Measurements from ENCODE around the gene FALEC. TPM values are rescaled to one million over a fixed set of nuclear protein-coding genes. Genes with fewer than 3 reads are reported as not detected.

Gene FALEC
- total and polyA plus RNA-seq, 10 donors = 0.20 to 1.9 (median 0.63) TPM; not detected in 6

GRCh38 chr1:150576794-150577556 lies 61.4 kb downstream of the FALEC start:
- H3K27me3 ChIP-seq (replicated peaks in 1 of 7) = no peaks in the 10 kb centered on the region
- no peaks in the 10 kb centered on the region for H3K9me3 ChIP-seq
- H3K4me1 ChIP-seq = peaks cover 46 to 77% (median 59%) of the 10 kb centered on the region in 6 donors
- intact Hi-C loops (cut with DNase I; ENCODE audit: low total_unique reads) = no loop called here
- peak overlapping the region; percentile 95 to 100 (median 100) for H3K27ac ChIP-seq
- DNase-seq = no peak
- peaks cover 0 to 65% (median 50%) of the 10 kb centered on the region in 6 donors for H3K36me3 ChIP-seq
- TF ChIP-seq CTCF (IDR thresholded peaks at IDR 0.05 in 8 of 11, conservative IDR thresholded peaks at IDR 0.05 in 3 of 11) = no peak
- TF ChIP-seq POLR2A (IDR thresholded peaks at IDR 0.05) = peak in 1 of 3 donors; percentile 18
- peak in 1 of 3 donors; percentile 76 for TF ChIP-seq POLR2AphosphoS5 (IDR thresholded peaks at IDR 0.05)
- peak overlapping the region; percentile 70 to 96 (median 84) for H3K4me3 ChIP-seq
- WGBS, 5 donors = 13 to 42% (median 28%) methylated on average over 2 of the region's 2 CpGs

DNA sequence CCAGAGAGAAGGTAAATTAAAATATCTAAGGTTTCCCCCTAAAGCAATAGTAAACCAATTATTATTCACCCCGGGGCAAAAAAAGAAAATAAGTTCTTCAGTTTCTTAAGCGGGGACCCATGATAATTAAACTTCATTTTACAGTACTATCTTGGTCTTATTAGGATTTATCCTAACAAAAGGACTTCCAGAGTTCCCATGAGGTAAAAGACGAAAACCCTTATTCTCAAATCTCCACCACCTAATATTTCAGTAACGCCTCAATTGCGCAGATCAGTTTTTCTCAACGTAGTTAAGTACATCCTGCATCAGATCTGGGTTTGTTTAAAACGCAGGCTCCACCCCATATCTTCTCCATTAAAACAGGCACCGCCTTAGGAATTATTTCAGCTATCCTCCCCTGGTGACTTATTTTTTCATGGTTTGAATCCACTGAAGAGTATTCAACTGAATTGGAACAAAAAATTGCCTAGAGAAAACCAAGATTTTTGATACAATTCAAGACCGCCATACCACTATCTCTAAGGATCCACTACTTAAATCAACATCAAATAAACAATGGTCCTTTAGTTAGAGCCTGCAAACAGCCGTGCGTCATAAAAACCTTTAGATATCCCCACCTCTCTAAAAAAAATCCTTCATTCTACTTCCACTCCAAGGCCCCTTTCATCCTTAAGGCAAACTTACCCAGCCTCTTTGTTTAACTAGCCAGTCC lies 62.2 kb downstream of the FALEC start:
- peak overlapping the region; percentile 95 to 100 (median 100) for H3K27ac ChIP-seq
- H3K4me3 ChIP-seq = peak overlapping the region; percentile 70 to 96 (median 84)
- H3K27me3 ChIP-seq (replicated peaks in 1 of 7) = no peaks in the 10 kb centered on the region
- no peaks in the 10 kb centered on the region for H3K9me3 ChIP-seq
- no peak for DNase-seq
- intact Hi-C loops (cut with DNase I; ENCODE audit: low total_unique reads) = no loop called here
- no peak for TF ChIP-seq CTCF (IDR thresholded peaks at IDR 0.05 in 8 of 11, conservative IDR thresholded peaks at IDR 0.05 in 3 of 11)
- TF ChIP-seq POLR2A (IDR thresholded peaks at IDR 0.05) = no peak
- no peak for TF ChIP-seq POLR2AphosphoS5 (IDR thresholded peaks at IDR 0.05)
- 2 to 5% (median 2%) methylated on average over 11 of the region's 11 CpGs for WGBS, 5 donors
- H3K36me3 ChIP-seq = peaks cover 0 to 58% (median 43%) of the 10 kb centered on the region in 6 donors
- H3K4me1 ChIP-seq = peaks cover 42 to 77% (median 59%) of the 10 kb centered on the region in 6 donors

DNA sequence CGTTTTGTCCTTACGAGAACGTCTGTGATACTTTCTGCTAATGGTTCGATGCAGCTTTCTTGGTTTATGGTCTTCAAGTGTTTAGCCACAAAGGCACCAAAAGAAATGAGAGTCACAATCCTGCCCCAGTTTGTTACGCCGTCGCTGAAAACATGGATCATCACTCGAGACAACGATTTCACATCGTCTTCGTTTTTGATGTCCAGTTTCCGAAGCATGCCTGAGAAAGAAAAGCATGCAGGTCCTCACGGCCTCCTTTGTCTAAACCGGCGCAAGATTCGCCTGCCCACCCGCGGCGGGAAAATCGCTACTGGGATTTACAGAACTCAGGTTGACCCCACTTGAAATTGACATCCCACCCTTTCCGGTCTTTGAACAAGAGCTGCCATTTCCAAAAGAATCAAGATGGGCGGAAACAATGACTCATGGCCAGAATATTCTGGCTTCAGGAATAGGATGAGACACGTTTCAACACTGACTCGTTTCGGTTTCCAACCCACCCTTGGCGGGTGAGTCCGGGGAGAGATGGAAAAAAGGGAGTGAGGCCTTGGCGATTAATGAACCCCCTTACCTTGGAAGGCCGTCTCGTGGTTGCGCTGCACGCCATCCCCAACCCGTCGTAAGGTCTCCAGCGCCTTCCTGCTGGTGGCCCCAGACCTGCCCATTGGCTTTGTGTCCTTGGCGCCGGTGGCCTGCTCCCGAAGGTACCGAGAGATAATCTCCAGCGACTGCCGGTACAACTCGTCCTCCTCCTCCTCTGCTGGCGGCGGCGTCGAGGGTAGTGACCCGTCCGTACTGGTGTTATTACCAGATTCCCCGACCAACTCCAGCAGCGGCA lies 62.9 kb downstream of the FALEC start:
- Histone ChIP-seq H3K4me3 (peak overlapping the region; percentile 70 to 96 (median 84)), H3K27me3 (replicated peaks in 1 of 7) (no peaks in the 10 kb centered on the region), H3K36me3 (peaks cover 0 to 50% (median 35%) of the 10 kb centered on the region in 6 donors), H3K27ac (peak overlapping the region; percentile 95 to 100 (median 100)), H3K9me3 (no peaks in the 10 kb centered on the region), H3K4me1 (peaks cover 35 to 73% (median 53%) of the 10 kb centered on the region in 6 donors)
- TF ChIP-seq POLR2A (IDR thresholded peaks at IDR 0.05) (peak in 1 of 3 donors; percentile 55), POLR2AphosphoS5 (IDR thresholded peaks at IDR 0.05) (peak in 2 of 3 donors; percentile 67 to 86), CTCF (IDR thresholded peaks at IDR 0.05 in 8 of 11, conservative IDR thresholded peaks at IDR 0.05 in 3 of 11) (peak in 1 of 11 experiments; percentile 3)
- WGBS, 5 donors = 0% methylated on average over 40 to 50 of the region's 50 CpGs
- peak; percentile 91 for DNase-seq
- intact Hi-C loops (cut with DNase I; ENCODE audit: low total_unique reads) = no loop called here
